Neural cell (in vitro differentiated cells): ENCODE measurements around the gene TET2. TPM values are rescaled to one million over a fixed set of nuclear protein-coding genes. Genes with fewer than 3 reads are reported as not detected.

Experiments
- H2AFZ ChIP-seq: fragments of 200-600, 300-800 bp; sonication (generic), shearing (Covaris generic); 2 replicates; pipeline ENCODE4 v1.6.0; 2014; ENCODE audit warnings: low read depth, mild to moderate bottlenecking, antibody characterized with exemption, low read length, moderate library complexity
- H3F3A ChIP-seq: fragments of 200-600 bp; shearing (Covaris generic); 2 replicates; pipeline ENCODE4 v1.6.1; 2016; ENCODE audit warnings: mild to moderate bottlenecking, moderate library complexity, mixed read lengths, antibody characterized with exemption, low read length; ENCODE audit not compliant: insufficient read depth, poor library complexity, severe bottlenecking
- H3K27ac ChIP-seq: fragments of 200-600, 300-800 bp; sonication (generic), shearing (Covaris generic); 2 replicates; pipeline ENCODE4 v1.5.1; 2014; ENCODE audit warnings: mild to moderate bottlenecking, low read length, moderate library complexity
- H3K27me3 ChIP-seq: fragments of 300-800, 200-600 bp; sonication (generic), shearing (Covaris generic); 2 replicates; pipeline ENCODE4 v1.6.0; 2014; ENCODE audit warnings: mild to moderate bottlenecking, low read depth, low read length, moderate library complexity; ENCODE audit not compliant: insufficient read depth
- H3K36me3 ChIP-seq: fragments of 300-800, 200-600 bp; sonication (generic), shearing (Covaris generic); 2 replicates; pipeline ENCODE4 v1.5.1; 2014; ENCODE audit warnings: mild to moderate bottlenecking, antibody characterized with exemption, low read length, moderate library complexity; ENCODE audit not compliant: insufficient read depth
- H3K4me2 ChIP-seq: fragments of 300-800, 200-600 bp; sonication (generic), shearing (Covaris generic); 2 replicates; pipeline ENCODE4 v1.6.0; 2014; ENCODE audit warnings: mild to moderate bottlenecking, low read length
- H3K4me3 ChIP-seq: fragments of 300-800, 200-600 bp; sonication (generic), shearing (Covaris generic); 2 replicates; pipeline ENCODE4 v1.5.1; 2014; ENCODE audit warnings: mild to moderate bottlenecking, low read length, moderate library complexity
- H3K79me2 ChIP-seq: fragments of 200-600 bp; shearing (Covaris generic); replicated peaks from 2 replicates; pipeline ENCODE4 v1.6.0; 2014; ENCODE audit warnings: mild to moderate bottlenecking, low read length, moderate library complexity; ENCODE audit not compliant: insufficient read depth
- H3K9ac ChIP-seq: fragments of 300-800, 200-600 bp; sonication (generic), shearing (Covaris generic); 2 replicates; pipeline ENCODE4 v1.6.1; 2016; ENCODE audit warnings: mild to moderate bottlenecking, low read length, mixed read lengths
- H3K9me2 ChIP-seq: fragments of 200-600 bp; shearing (Covaris generic); 2 replicates; pipeline ENCODE4 v1.6.1; 2016; ENCODE audit warnings: mild to moderate bottlenecking, low read length, mixed read lengths; ENCODE audit not compliant: insufficient read depth
- H3K9me3 ChIP-seq: fragments of 200-600, 300-800 bp; sonication (generic), shearing (Covaris generic); 2 replicates; pipeline ENCODE4 v1.6.1; 2016; ENCODE audit warnings: mild to moderate bottlenecking, mixed run types, low read length, moderate library complexity, mixed read lengths
- H4K20me1 ChIP-seq: fragments of 200-600 bp; shearing (Covaris generic); 2 replicates; pipeline ENCODE4 v1.6.1; 2016; ENCODE audit warnings: mild to moderate bottlenecking, mixed run types; ENCODE audit not compliant: insufficient read depth
- EP300 ChIP-seq: fragments of 450-650 bp; conservative IDR thresholded peaks from 2 replicates; pipeline ENCODE4 v1.6.1; 2014; ENCODE audit warnings: antibody characterized with exemption, mild to moderate bottlenecking, moderate library complexity; ENCODE audit not compliant: poor library complexity, severe bottlenecking
- EZH2 ChIP-seq: fragments of 200-600, 300-800 bp; shearing (Covaris generic), sonication (generic); IDR thresholded peaks from 2 replicates; pipeline ENCODE4 v1.6.1; 2014; ENCODE audit warnings: antibody characterized with exemption, low read length, borderline replicate concordance, mild to moderate bottlenecking; ENCODE audit not compliant: insufficient read depth, poor library complexity, severe bottlenecking
- MXI1 ChIP-seq: fragments of 450-650 bp; conservative IDR thresholded peaks from 2 replicates; pipeline ENCODE4 v1.6.1; 2014; ENCODE audit warnings: antibody characterized with exemption, mild to moderate bottlenecking; ENCODE audit not compliant: poor library complexity, severe bottlenecking
- POLR2AphosphoS5 ChIP-seq: IDR thresholded peaks from 2 replicates; pipeline ENCODE4 v1.6.1; 2012
- RAD21 ChIP-seq: fragments of 450-650 bp; conservative IDR thresholded peaks from 2 replicates; pipeline ENCODE4 v1.6.1; 2014; ENCODE audit warnings: antibody characterized with exemption, mild to moderate bottlenecking, moderate library complexity
- SMC3 ChIP-seq: fragments of 450-650 bp; conservative IDR thresholded peaks from 2 replicates; pipeline ENCODE4 v1.6.1; 2014; ENCODE audit warnings: antibody characterized with exemption, mild to moderate bottlenecking, moderate library complexity; ENCODE audit not compliant: poor library complexity
- TAF1 ChIP-seq: IDR thresholded peaks from 2 replicates; pipeline ENCODE4 v1.6.1; 2012; ENCODE audit warnings: low read depth
- polyA plus RNA-seq: library from polyadenylated mRNA; depleted of rRNA; stranded (reverse); fragments of >200 nt; gene quantifications from 2 replicates; pipeline ENCODE4 v1.2.3, GENCODE V29; 2014
- TF ChIP-seq, protein P1 (sequence below): IDR thresholded peaks from 2 replicates; pipeline ENCODE4 v1.6.1; 2012; ENCODE audit warnings: borderline replicate concordance
- TF ChIP-seq, protein P2 (sequence below): fragments of 450-650 bp; IDR thresholded peaks from 2 replicates; pipeline ENCODE4 v1.5.1; 2014; ENCODE audit warnings: antibody characterized with exemption, mild to moderate bottlenecking, moderate library complexity; ENCODE audit not compliant: poor library complexity, severe bottlenecking

The TET2 gene
- polyA plus RNA-seq, 1 donor from 2014 or later = 27.1 TPM

DNA sequence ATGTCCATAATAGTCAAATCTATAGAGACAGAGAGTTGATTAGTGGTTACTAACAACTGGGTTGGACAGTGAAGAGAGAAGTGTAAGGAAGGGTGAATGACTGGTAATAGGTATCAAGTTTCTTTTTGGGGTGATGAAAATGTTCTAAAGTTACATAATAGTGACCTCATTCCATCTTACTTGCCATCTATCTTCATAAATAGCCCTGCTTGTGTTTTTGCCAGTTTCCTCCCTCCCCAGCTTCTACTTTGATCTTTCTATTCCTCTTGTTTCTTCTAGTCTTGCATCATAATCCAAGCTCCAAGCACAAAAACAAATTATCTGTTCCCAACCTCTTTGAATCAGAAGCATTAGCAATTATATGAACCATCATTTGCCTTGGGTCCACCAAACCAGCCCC, 40.2 kb upstream of the TET2 start:
- no peak overlapping the region for H3K27ac ChIP-seq
- H3K36me3 ChIP-seq = no peaks in the 10 kb centered on the region
- no peaks in the 10 kb centered on the region for H3F3A ChIP-seq
- H3K4me3 ChIP-seq = no peak overlapping the region
- H3K79me2 ChIP-seq = no peaks in the 10 kb centered on the region
- no peaks in the 10 kb centered on the region for H3K9me3 ChIP-seq
- no peaks in the 10 kb centered on the region for H4K20me1 ChIP-seq
- no peak overlapping the region for H2AFZ ChIP-seq
- TF ChIP-seq, protein P1, sequence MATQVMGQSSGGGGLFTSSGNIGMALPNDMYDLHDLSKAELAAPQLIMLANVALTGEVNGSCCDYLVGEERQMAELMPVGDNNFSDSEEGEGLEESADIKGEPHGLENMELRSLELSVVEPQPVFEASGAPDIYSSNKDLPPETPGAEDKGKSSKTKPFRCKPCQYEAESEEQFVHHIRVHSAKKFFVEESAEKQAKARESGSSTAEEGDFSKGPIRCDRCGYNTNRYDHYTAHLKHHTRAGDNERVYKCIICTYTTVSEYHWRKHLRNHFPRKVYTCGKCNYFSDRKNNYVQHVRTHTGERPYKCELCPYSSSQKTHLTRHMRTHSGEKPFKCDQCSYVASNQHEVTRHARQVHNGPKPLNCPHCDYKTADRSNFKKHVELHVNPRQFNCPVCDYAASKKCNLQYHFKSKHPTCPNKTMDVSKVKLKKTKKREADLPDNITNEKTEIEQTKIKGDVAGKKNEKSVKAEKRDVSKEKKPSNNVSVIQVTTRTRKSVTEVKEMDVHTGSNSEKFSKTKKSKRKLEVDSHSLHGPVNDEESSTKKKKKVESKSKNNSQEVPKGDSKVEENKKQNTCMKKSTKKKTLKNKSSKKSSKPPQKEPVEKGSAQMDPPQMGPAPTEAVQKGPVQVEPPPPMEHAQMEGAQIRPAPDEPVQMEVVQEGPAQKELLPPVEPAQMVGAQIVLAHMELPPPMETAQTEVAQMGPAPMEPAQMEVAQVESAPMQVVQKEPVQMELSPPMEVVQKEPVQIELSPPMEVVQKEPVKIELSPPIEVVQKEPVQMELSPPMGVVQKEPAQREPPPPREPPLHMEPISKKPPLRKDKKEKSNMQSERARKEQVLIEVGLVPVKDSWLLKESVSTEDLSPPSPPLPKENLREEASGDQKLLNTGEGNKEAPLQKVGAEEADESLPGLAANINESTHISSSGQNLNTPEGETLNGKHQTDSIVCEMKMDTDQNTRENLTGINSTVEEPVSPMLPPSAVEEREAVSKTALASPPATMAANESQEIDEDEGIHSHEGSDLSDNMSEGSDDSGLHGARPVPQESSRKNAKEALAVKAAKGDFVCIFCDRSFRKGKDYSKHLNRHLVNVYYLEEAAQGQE = no peak
- TF ChIP-seq EZH2 (no peak), EP300 (no peak), TAF1 (no peak), SMC3 (no peak), POLR2AphosphoS5 (no peak), MXI1 (no peak), RAD21 (no peak)
- TF ChIP-seq, protein P2, sequence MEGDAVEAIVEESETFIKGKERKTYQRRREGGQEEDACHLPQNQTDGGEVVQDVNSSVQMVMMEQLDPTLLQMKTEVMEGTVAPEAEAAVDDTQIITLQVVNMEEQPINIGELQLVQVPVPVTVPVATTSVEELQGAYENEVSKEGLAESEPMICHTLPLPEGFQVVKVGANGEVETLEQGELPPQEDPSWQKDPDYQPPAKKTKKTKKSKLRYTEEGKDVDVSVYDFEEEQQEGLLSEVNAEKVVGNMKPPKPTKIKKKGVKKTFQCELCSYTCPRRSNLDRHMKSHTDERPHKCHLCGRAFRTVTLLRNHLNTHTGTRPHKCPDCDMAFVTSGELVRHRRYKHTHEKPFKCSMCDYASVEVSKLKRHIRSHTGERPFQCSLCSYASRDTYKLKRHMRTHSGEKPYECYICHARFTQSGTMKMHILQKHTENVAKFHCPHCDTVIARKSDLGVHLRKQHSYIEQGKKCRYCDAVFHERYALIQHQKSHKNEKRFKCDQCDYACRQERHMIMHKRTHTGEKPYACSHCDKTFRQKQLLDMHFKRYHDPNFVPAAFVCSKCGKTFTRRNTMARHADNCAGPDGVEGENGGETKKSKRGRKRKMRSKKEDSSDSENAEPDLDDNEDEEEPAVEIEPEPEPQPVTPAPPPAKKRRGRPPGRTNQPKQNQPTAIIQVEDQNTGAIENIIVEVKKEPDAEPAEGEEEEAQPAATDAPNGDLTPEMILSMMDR = no peak
- no peak overlapping the region for H3K9ac ChIP-seq
- H3K4me2 ChIP-seq = no peak overlapping the region
- H3K27me3 ChIP-seq = no peaks in the 10 kb centered on the region
- H3K9me2 ChIP-seq = no peaks in the 10 kb centered on the region

- Histone ChIP-seq H3K79me2 (no peaks in the 10 kb centered on the region), H3F3A (no peaks in the 10 kb centered on the region), H3K36me3 (no peaks in the 10 kb centered on the region), H3K9me3 (no peaks in the 10 kb centered on the region), H4K20me1 (no peaks in the 10 kb centered on the region), H3K27me3 (no peaks in the 10 kb centered on the region), H3K27ac (no peak overlapping the region), H3K9ac (no peak overlapping the region), H3K9me2 (no peaks in the 10 kb centered on the region), H3K4me3 (no peak overlapping the region), H3K4me2 (no peak overlapping the region), H2AFZ (no peak overlapping the region)
- TF ChIP-seq TAF1 (no peak), EP300 (no peak), POLR2AphosphoS5 (no peak), MXI1 (no peak), SMC3 (no peak), EZH2 (no peak), RAD21 (no peak)
- TF ChIP-seq, protein P2 = no peak
- TF ChIP-seq, protein P1 = no peak
Measured at GRCh38 chr4:105107095-105107856, 39.4 kb upstream of the TET2 start.
